Testis (tissue), 3 donors: ENCODE measurements around the gene OR52A1. TPM values are rescaled to one million over a fixed set of nuclear protein-coding genes. Genes with fewer than 3 reads are reported as not detected.

Experiments used
- DNase-seq: peaks from one replicate; pipeline ENCODE4 v3.0.0-alpha.2; 2019
- H3K27ac ChIP-seq, 2 donors: fragments of 200-600 bp; sonication (generic); one replicate each; pipeline ENCODE4 v1.5.1; 2019
- H3K27me3 ChIP-seq: fragments of 200-600 bp; sonication (generic); one replicate; pipeline ENCODE4 v1.5.1; 2019
- H3K36me3 ChIP-seq: fragments of 200-600 bp; sonication (generic); one replicate; pipeline ENCODE4 v1.5.1; 2017; ENCODE audit warnings: low read depth; ENCODE audit errors: missing control alignments
- H3K4me1 ChIP-seq: fragments of 200-600 bp; sonication (generic); one replicate; pipeline ENCODE4 v1.5.1; 2019
- H3K4me3 ChIP-seq, 2 donors: fragments of 200-600 bp; sonication (generic); one replicate each; pipeline ENCODE4 v1.5.1; 2017 to 2019
- H3K9me3 ChIP-seq: fragments of 200-600 bp; sonication (generic); one replicate; pipeline ENCODE4 v1.5.1; 2017
- CTCF ChIP-seq, 3 experiments: fragments of 450-650 bp in 2 of 3; fragments of 200-600 bp in 1 of 3; sonication (generic) in 1 of 3; IDR thresholded peaks; one replicate each; pipeline ENCODE4 v1.5.1; 2016 to 2019; ENCODE audit warnings: antibody characterized with exemption in 3 of 3, mild to moderate bottlenecking in 2 of 3, moderate library complexity in 1 of 3
- POLR2A ChIP-seq: fragments of 450-650 bp; IDR thresholded peaks from one replicate; pipeline ENCODE4 v1.6.1; 2017; ENCODE audit warnings: antibody characterized with exemption, mild to moderate bottlenecking, moderate library complexity
- WGBS, 2 donors: methylation state at CpG; one replicate each; pipeline ENCODE4 v1.1.5; 2018; 5-methylcytosine and 5-hydroxymethylcytosine counted together
- intact Hi-C: fragments of 100-400 bp; cut with DNase I; formaldehyde crosslinking; loops from one replicate; pipeline ENCODE4 v1.15.1; 2023; ENCODE audit warnings: low total_unique reads
- polyA plus RNA-seq: library from polyadenylated mRNA; stranded (reverse); fragments of 350-450 nt; fragmentation: Illumina TruSeq; extraction: RNeasy Lipid Tissue Mini Kit (QIAGEN cat#74804); gene quantifications from one replicate; pipeline ENCODE4 v1.2.3, GENCODE V29; 2014; ENCODE audit warnings: low read depth, low replicate concordance; ENCODE audit not compliant: insufficient read depth
- total RNA-seq, 2 donors: library from RNA; depleted of rRNA; stranded (reverse); fragments of >200 nt; gene quantifications; one replicate each; pipeline ENCODE4 v1.2.3, GENCODE V29; 2016

Gene OR52A1
- total and polyA plus RNA-seq, 3 donors from 2014 or later = 0.19 to 0.47 TPM; not detected in 1

- H3K4me3 ChIP-seq = no peak overlapping the region
- H3K4me1 ChIP-seq = no peaks in the 10 kb centered on the region
- intact Hi-C loops = no loop called here
- DNase-seq = no peak
- no peak overlapping the region for H3K27ac ChIP-seq
- no peak for TF ChIP-seq CTCF (IDR thresholded peaks at IDR 0.05)
- TF ChIP-seq POLR2A = no peak
- H3K9me3 ChIP-seq = no peaks in the 10 kb centered on the region
- no peaks in the 10 kb centered on the region for H3K36me3 ChIP-seq
- H3K27me3 ChIP-seq = no peaks in the 10 kb centered on the region
These were observed 18.3 kb downstream of the OR52A1 start for GRCh38 chr11:5136261-5136660.

DNA sequence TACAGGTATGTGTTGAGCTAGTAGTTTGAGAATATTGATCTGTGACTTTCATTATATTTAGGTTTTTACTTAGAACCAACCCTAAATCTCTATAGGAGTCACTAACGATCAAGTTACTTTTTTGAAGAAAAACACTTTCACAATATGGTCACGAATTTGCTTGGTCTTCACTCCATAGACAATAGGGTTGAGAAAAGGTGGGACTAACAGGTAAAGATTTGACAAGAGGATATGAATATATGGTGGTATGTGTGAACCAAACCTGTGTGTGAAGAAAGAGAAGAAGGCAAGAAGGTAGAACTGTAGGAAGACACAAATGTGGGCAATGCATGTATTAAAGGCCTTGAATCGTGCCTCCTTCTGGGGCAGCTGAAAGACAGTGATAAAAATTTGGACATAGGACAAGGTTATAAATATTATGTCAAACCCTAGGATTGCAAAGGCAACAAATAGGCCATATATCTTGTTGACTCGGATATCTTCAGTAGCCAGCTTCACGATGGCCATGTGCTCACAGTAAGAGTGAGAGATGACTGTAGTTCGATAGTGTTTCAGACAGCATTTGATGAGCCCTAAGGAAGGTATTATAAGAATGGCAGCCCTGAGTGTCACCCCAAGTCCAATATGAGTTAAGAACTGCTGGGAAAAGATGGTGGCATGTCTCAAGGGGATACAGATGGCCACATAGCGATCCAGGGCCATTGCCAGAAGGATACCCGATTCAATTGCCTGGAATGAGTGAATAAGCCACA, 22.8 kb downstream of the OR52A1 start:
- H3K9me3 ChIP-seq = no peaks in the 10 kb centered on the region
- TF ChIP-seq POLR2A (no peak), CTCF (IDR thresholded peaks at IDR 0.05) (no peak)
- no peaks in the 10 kb centered on the region for H3K27me3 ChIP-seq
- no peak overlapping the region for H3K27ac ChIP-seq
- intact Hi-C loops = no loop called here
- 90 to 91% methylated on average over 8 of the region's 8 CpGs for WGBS, 2 donors
- no peaks in the 10 kb centered on the region for H3K4me1 ChIP-seq
- no peak overlapping the region for H3K4me3 ChIP-seq
- no peak for DNase-seq
- H3K36me3 ChIP-seq = no peaks in the 10 kb centered on the region

DNA sequence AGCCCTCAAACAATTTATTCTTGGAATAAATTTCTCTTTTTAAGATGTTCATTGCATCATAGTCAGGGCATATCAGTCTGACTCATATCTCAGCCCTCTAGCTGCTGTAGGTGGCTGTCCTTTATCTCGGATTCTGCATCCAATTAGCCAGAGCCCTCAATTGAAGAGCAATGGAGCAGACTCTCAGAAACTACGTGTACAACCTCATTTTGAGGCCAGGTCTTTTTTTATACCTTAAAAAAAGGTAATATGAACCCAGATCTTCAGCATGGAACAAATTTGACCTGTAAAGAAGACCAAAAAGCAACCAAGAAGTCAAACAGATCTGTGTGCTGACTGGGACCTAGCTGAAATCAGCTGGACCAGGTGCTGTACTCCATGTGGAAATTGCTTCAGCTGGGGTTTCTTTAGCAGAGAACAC, 25.1 kb downstream of the OR52A1 start:
- Histone ChIP-seq H3K9me3 (no peaks in the 10 kb centered on the region), H3K27ac (no peak overlapping the region), H3K27me3 (no peaks in the 10 kb centered on the region), H3K4me3 (no peak overlapping the region), H3K4me1 (no peaks in the 10 kb centered on the region), H3K36me3 (no peaks in the 10 kb centered on the region)
- no peak for DNase-seq
- intact Hi-C loops = no loop called here
- TF ChIP-seq CTCF (IDR thresholded peaks at IDR 0.05) = no peak
- TF ChIP-seq POLR2A = no peak
- WGBS, 2 donors = 75 to 83% methylated on average over 2 of the region's 2 CpGs

DNA sequence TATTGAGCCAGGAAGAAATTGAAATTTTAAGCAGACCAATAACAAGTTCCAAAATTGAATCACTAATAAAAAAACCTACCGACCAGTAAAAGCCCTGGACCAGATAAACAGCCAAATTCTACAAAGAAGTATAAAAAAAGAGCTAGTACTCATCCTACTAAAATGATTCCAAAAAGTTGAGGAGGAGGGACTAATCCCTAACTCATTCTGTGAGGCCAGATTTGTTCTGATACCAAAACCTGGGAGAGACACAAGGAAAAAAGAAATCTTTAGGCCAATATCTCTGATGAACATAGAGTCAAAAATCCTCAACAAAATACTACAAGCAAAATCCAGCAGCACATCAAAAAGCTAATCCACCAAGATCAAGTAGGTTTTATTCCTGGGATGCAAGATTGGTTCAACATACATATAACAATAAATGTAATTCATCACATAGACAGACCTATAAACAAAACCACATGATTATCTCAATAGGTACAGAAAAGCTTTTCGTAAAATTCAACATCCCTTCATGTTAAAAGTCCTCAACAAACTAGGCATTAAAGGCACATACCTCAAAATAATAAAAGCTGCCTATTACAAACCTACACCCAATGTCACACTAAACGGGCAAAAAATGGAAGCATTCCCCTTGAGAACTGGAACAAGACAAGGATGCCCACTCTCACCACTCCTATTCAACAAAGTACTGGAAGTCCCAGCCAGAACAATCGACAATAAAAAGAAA, 29.5 kb downstream of the OR52A1 start:
- WGBS, 2 donors = 68 to 77% methylated on average over 4 of the region's 4 CpGs
- Histone ChIP-seq H3K36me3 (no peaks in the 10 kb centered on the region), H3K27me3 (no peaks in the 10 kb centered on the region), H3K4me1 (no peaks in the 10 kb centered on the region), H3K9me3 (no peaks in the 10 kb centered on the region), H3K27ac (no peak overlapping the region), H3K4me3 (no peak overlapping the region)
- TF ChIP-seq CTCF (IDR thresholded peaks at IDR 0.05) = no peak
- no peak for TF ChIP-seq POLR2A
- no peak for DNase-seq
- intact Hi-C loops = no loop called here
